HepG2 (cell line): ENCODE data around the gene ZFR2. TPM values are rescaled to one million over a fixed set of nuclear protein-coding genes. Genes with fewer than 3 reads are reported as not detected.

Experiments used
- BORCS8-MEF2B ChIP-seq: sonication (generic); formaldehyde crosslinking; IDR thresholded peaks from 2 replicates; pipeline ENCODE4 v1.8.0; 2022; ENCODE audit warnings: mild to moderate bottlenecking, missing genetic modification reagents
- CEBPG ChIP-seq: IDR thresholded peaks from 2 replicates; pipeline ENCODE4 v1.6.1; 2016
- PHF20 ChIP-seq: sonication (generic); formaldehyde crosslinking; IDR thresholded peaks from 2 replicates; pipeline ENCODE4 v1.5.0; 2020; ENCODE audit warnings: mild to moderate bottlenecking, missing genetic modification reagents
- RBFOX2 ChIP-seq: fragments of 200-400 bp; formaldehyde crosslinking; IDR thresholded peaks from 2 replicates; pipeline ENCODE4 v1.6.1; 2017; ENCODE audit warnings: low read depth, mild to moderate bottlenecking, low read length
- SCMH1 ChIP-seq: sonication (generic); formaldehyde crosslinking; IDR thresholded peaks from 2 replicates; pipeline ENCODE4 v1.9.0; 2021; ENCODE audit warnings: missing genetic modification reagents, mild to moderate bottlenecking, borderline replicate concordance
- ZBTB3 ChIP-seq: sonication (generic); formaldehyde crosslinking; IDR thresholded peaks from 2 replicates; pipeline ENCODE4 v1.4.0; 2020; ENCODE audit warnings: low read depth, mild to moderate bottlenecking, moderate library complexity, missing genetic modification reagents, borderline replicate concordance
- ZBTB38 ChIP-seq: sonication (generic); formaldehyde crosslinking; IDR thresholded peaks from 2 replicates; pipeline ENCODE4 v1.5.1; 2020; ENCODE audit warnings: mild to moderate bottlenecking, missing genetic modification reagents
- ZNF230 ChIP-seq: sonication (generic); formaldehyde crosslinking; IDR thresholded peaks from 2 replicates; pipeline ENCODE4 v1.4.0; 2020; ENCODE audit warnings: mild to moderate bottlenecking, missing genetic modification reagents
- ZNF256 ChIP-seq: sonication (generic); formaldehyde crosslinking; conservative IDR thresholded peaks from 2 replicates; pipeline ENCODE4 v1.4.0; 2020; ENCODE audit warnings: missing genetic modification reagents
- ZNF556 ChIP-seq: sonication (generic); formaldehyde crosslinking; IDR thresholded peaks from 2 replicates; pipeline ENCODE4 v1.4.0; 2020; ENCODE audit warnings: mild to moderate bottlenecking, missing genetic modification reagents, borderline replicate concordance
- ZNF777 ChIP-seq: sonication (generic); formaldehyde crosslinking; IDR thresholded peaks from 2 replicates; pipeline ENCODE4 v1.4.0; 2020; ENCODE audit warnings: missing genetic modification reagents
- polyA plus RNA-seq, 8 experiments: library from polyadenylated mRNA; depleted of rRNA in 3 of 8; stranded (reverse) in 7 of 8; unstranded in 1 of 8; fragments of >200 nt; fragmentation: Illumina TruSeq in 4 of 8; extraction: Trizol in 4 of 8; gene quantifications; 2 replicates each; pipeline versions ENCODE4 v1.2.1 to v1.2.3, GENCODE V29; 2011 to 2016; ENCODE audit warnings: low read depth in 4 of 8, missing spikeins in 1 of 8, mixed read lengths in 1 of 8; ENCODE audit not compliant: insufficient read depth in 1 of 8
- total RNA-seq, 5 experiments: library from RNA; depleted of rRNA; stranded (reverse); fragments of >200 nt; fragmentation: Illumina TruSeq; extraction: Trizol; gene quantifications; 2 replicates each; pipeline ENCODE4 v1.2.3, GENCODE V29; 2016; ENCODE audit warnings: low read depth in 1 of 5
- TF ChIP-seq, protein P1 (sequence below), 2 experiments: sonication (generic) in 1 of 2; formaldehyde crosslinking in 1 of 2; IDR thresholded peaks; 2 replicates each; pipeline versions ENCODE4 v1.4.0 to v1.6.1; 2018 to 2020; ENCODE audit warnings: missing genetic modification reagents in 2 of 2, borderline replicate concordance in 1 of 2, low read depth in 1 of 2, mild to moderate bottlenecking in 1 of 2, missing biosample characterization in 1 of 2
- TF ChIP-seq, protein P2 (sequence below): sonication (generic); formaldehyde crosslinking; IDR thresholded peaks from 2 replicates; pipeline ENCODE4 v1.5.0; 2020; ENCODE audit warnings: mild to moderate bottlenecking, missing genetic modification reagents, borderline replicate concordance
- TF ChIP-seq, protein P3 (sequence below): sonication (generic); formaldehyde crosslinking; IDR thresholded peaks from 2 replicates; pipeline ENCODE4 v1.8.1; 2022; ENCODE audit warnings: low read depth, mild to moderate bottlenecking, missing genetic modification reagents
- TF ChIP-seq, protein P4 (sequence below): sonication (generic); formaldehyde crosslinking; IDR thresholded peaks from 2 replicates; pipeline ENCODE4 v1.4.0; 2020; ENCODE audit warnings: mild to moderate bottlenecking, missing genetic modification reagents
- TF ChIP-seq, protein P5 (sequence below): sonication (generic); formaldehyde crosslinking; IDR thresholded peaks from 2 replicates; pipeline ENCODE4 v1.5.0; 2020; ENCODE audit warnings: missing genetic modification reagents, mild to moderate bottlenecking, borderline replicate concordance

ZFR2 gene
- total and polyA plus RNA-seq, 2 of the 13 experiments (the other 11 are each of a cell fraction or from before 2014, with no cell fraction given), result 0.37 to 0.69 TPM

DNA sequence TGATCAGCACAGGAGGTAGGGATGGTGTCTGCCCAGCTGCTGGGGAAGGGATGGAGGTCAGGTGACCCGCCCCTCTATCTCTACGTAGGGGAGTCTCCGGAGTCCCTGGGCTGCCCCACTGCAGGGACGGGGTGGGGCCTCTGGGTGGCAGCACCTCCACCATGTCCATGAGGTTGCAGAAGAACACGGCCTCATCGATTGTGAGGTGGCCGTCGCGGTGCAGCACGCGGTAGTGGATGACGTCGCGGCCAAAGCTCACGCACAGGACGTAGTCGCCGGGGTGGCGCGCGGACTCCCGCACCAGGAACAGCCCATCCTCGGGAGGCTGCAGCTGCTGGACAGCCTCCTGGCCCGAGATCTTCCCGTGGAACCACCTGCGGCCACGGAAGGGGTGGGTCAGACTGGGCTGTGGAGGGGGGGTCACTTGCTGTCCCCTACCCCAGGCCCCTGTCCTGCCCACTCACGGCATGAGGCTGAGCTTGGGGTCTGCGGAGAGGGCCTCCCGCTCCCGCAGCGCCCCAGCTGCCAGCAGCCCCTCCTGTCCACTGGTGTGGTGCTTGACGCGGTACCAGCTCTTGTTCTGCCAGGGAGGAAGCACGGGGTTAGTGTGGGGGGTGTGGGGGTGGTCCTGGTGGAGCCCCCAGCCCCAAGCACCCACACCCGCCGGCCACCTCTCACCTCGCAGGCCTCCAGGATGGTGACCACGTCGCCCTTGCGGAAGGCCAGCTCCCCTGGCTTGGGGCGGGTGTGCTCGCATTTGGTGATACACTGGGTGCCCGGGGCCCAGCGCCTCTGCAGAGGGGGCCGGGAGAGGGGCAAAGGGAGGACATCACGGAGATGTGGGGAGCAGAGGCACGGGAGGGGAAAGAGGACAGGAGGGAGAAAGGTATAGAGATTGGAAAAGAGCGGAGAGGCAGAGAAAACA, 84.9 kb downstream of the ZFR2 start (continued):
- TF ChIP-seq, protein P1, sequence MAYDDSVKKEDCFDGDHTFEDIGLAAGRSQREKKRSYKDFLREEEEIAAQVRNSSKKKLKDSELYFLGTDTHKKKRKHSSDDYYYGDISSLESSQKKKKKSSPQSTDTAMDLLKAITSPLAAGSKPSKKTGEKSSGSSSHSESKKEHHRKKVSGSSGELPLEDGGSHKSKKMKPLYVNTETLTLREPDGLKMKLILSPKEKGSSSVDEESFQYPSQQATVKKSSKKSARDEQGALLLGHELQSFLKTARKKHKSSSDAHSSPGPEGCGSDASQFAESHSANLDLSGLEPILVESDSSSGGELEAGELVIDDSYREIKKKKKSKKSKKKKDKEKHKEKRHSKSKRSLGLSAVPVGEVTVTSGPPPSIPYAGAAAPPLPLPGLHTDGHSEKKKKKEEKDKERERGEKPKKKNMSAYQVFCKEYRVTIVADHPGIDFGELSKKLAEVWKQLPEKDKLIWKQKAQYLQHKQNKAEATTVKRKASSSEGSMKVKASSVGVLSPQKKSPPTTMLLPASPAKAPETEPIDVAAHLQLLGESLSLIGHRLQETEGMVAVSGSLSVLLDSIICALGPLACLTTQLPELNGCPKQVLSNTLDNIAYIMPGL (CRISPR knock-in tag; IDR thresholded peaks at IDR 0.05; ENCODE audit: borderline replicate concordance in 1 of 2, low read depth in 1 of 2), result peak; percentile 30 to 45; a peak in 2 of 4 replicates
- TF ChIP-seq, protein P2, sequence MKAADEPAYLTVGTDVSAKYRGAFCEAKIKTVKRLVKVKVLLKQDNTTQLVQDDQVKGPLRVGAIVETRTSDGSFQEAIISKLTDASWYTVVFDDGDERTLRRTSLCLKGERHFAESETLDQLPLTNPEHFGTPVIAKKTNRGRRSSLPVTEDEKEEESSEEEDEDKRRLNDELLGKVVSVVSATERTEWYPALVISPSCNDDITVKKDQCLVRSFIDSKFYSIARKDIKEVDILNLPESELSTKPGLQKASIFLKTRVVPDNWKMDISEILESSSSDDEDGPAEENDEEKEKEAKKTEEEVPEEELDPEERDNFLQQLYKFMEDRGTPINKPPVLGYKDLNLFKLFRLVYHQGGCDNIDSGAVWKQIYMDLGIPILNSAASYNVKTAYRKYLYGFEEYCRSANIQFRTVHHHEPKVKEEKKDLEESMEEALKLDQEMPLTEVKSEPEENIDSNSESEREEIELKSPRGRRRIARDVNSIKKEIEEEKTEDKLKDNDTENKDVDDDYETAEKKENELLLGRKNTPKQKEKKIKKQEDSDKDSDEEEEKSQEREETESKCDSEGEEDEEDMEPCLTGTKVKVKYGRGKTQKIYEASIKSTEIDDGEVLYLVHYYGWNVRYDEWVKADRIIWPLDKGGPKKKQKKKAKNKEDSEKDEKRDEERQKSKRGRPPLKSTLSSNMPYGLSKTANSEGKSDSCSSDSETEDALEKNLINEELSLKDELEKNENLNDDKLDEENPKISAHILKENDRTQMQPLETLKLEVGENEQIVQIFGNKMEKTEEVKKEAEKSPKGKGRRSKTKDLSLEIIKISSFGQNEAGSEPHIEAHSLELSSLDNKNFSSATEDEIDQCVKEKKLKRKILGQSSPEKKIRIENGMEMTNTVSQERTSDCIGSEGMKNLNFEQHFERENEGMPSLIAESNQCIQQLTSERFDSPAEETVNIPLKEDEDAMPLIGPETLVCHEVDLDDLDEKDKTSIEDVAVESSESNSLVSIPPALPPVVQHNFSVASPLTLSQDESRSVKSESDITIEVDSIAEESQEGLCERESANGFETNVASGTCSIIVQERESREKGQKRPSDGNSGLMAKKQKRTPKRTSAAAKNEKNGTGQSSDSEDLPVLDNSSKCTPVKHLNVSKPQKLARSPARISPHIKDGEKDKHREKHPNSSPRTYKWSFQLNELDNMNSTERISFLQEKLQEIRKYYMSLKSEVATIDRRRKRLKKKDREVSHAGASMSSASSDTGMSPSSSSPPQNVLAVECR (CRISPR knock-in tag), result no peak
- TF ChIP-seq ZNF777, result peak; percentile 55; the same call in 1 of the 2 replicates
- no peak for TF ChIP-seq SCMH1 (CRISPR knock-in tag)
- TF ChIP-seq ZNF230, result no peak
- no peak for TF ChIP-seq ZBTB3 (CRISPR knock-in tag)
- no peak for TF ChIP-seq ZNF256 (CRISPR knock-in tag)
- TF ChIP-seq, protein P3, sequence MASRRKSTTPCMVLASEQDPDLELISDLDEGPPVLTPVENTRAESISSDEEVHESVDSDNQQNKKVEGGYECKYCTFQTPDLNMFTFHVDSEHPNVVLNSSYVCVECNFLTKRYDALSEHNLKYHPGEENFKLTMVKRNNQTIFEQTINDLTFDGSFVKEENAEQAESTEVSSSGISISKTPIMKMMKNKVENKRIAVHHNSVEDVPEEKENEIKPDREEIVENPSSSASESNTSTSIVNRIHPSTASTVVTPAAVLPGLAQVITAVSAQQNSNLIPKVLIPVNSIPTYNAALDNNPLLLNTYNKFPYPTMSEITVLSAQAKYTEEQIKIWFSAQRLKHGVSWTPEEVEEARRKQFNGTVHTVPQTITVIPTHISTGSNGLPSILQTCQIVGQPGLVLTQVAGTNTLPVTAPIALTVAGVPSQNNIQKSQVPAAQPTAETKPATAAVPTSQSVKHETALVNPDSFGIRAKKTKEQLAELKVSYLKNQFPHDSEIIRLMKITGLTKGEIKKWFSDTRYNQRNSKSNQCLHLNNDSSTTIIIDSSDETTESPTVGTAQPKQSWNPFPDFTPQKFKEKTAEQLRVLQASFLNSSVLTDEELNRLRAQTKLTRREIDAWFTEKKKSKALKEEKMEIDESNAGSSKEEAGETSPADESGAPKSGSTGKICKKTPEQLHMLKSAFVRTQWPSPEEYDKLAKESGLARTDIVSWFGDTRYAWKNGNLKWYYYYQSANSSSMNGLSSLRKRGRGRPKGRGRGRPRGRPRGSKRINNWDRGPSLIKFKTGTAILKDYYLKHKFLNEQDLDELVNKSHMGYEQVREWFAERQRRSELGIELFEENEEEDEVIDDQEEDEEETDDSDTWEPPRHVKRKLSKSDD (CRISPR knock-in tag), result peak; percentile 63; the same call in 1 of the 2 replicates
- no peak for TF ChIP-seq RBFOX2
- TF ChIP-seq CEBPG (CRISPR knock-in tag), result peak; percentile 16; the same call in 1 of the 2 replicates
- no peak for TF ChIP-seq ZNF556 (CRISPR knock-in tag)
- no peak for TF ChIP-seq BORCS8-MEF2B (CRISPR knock-in tag)
- TF ChIP-seq ZBTB38 (CRISPR knock-in tag), result 0 out of 2 replicates have a peak, but pooled peaks have one; percentile 38
- no peak for TF ChIP-seq PHF20
- TF ChIP-seq, protein P4, sequence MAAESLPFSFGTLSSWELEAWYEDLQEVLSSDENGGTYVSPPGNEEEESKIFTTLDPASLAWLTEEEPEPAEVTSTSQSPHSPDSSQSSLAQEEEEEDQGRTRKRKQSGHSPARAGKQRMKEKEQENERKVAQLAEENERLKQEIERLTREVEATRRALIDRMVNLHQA (CRISPR knock-in tag), result no peak
- TF ChIP-seq, protein P5, sequence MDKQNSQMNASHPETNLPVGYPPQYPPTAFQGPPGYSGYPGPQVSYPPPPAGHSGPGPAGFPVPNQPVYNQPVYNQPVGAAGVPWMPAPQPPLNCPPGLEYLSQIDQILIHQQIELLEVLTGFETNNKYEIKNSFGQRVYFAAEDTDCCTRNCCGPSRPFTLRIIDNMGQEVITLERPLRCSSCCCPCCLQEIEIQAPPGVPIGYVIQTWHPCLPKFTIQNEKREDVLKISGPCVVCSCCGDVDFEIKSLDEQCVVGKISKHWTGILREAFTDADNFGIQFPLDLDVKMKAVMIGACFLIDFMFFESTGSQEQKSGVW, result no peak
